Measurements from ENCODE around the gene DPP9.

DNA sequence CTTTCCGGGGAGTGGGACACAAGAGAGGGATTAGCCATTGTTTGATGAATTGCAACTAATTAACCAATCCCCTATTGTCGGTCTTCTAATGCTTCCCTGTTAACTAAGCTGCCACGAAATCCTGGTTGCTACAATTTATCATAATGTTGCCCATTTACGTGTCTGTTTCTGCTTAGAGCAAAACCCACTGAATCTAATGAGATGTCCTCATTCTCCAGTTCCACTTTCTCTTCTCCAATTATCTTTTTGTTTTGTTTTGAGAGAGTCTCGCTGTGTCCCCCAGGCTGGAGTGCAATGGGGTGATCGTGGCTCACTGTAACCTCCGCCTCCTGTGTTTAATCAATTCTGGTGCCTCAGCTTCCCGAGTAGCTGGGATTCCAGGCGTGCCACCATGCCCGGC lies 5.2 kb upstream of the DPP9 start:
- TF ChIP-seq POLR2AphosphoS5 (IDR thresholded peaks at IDR 0.05; ENCODE audit: borderline replicate concordance, low read depth, low read length) (no peak), EZH2 (IDR thresholded peaks at IDR 0.05) (no peak)

Measured in SK-N-MC (cell line).